Measurements from ENCODE around the gene PLD1. TPM values are rescaled to one million over a fixed set of nuclear protein-coding genes. Genes with fewer than 3 reads are reported as not detected.
A peak's percentile ranks its signal among the peaks of the same experiment; 100 is the strongest.
"Not testable (repeated sequence)": the region's sequence is repeated elsewhere in the genome, so short reads cannot be mapped to it uniquely, and the experiment has no call there.

Gene PLD1
- total RNA-seq, 6 experiments from 2014 or later: 13.3 to 29.9 (median 18.5) TPM

- no peak for TF ChIP-seq POLR2A (IDR thresholded peaks at IDR 0.05)
- TF ChIP-seq, protein P1, sequence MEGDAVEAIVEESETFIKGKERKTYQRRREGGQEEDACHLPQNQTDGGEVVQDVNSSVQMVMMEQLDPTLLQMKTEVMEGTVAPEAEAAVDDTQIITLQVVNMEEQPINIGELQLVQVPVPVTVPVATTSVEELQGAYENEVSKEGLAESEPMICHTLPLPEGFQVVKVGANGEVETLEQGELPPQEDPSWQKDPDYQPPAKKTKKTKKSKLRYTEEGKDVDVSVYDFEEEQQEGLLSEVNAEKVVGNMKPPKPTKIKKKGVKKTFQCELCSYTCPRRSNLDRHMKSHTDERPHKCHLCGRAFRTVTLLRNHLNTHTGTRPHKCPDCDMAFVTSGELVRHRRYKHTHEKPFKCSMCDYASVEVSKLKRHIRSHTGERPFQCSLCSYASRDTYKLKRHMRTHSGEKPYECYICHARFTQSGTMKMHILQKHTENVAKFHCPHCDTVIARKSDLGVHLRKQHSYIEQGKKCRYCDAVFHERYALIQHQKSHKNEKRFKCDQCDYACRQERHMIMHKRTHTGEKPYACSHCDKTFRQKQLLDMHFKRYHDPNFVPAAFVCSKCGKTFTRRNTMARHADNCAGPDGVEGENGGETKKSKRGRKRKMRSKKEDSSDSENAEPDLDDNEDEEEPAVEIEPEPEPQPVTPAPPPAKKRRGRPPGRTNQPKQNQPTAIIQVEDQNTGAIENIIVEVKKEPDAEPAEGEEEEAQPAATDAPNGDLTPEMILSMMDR (IDR thresholded peaks at IDR 0.05): no peak
- H3K36me3 ChIP-seq: no peaks in the 10 kb centered on the region
- no peak for DNase-seq
- intact Hi-C loops (cut with DNase I): no loop called here
- no peaks in the 10 kb centered on the region for H3K27me3 ChIP-seq
- H3K4me1 ChIP-seq: peaks cover 0 to 19% (median 0%) of the 10 kb centered on the region in 4 donors
- H3K27ac ChIP-seq: no peak overlapping the region
- 95% methylated on average over 1 of the region's 1 CpG for WGBS (ENCODE audit: insufficient coverage, low coverage, low lambda C conversion rate, missing lambda C conversion rate)
- H3K9me3 ChIP-seq: no peaks in the 10 kb centered on the region
- ATAC-seq: no peak
- H3K4me3 ChIP-seq: no peak overlapping the region
These were observed 115.4 kb downstream of the PLD1 start for GRCh38 chr3:171694888-171695287.

GRCh38 chr3:171692551-171692950 is 117.7 kb downstream of the PLD1 start:
- H3K27ac ChIP-seq; H3K9me3 ChIP-seq; H3K27me3 ChIP-seq; H3K4me3 ChIP-seq; intact Hi-C loops (cut with DNase I); DNase-seq; ATAC-seq; H3K36me3 ChIP-seq: not testable (repeated sequence)
- H3K4me1 ChIP-seq: peaks cover 0 to 19% (median 0%) of the 10 kb centered on the region in 4 donors
- 89% methylated on average over 9 of the region's 9 CpGs for WGBS (ENCODE audit: insufficient coverage, low coverage, low lambda C conversion rate, missing lambda C conversion rate)

DNA sequence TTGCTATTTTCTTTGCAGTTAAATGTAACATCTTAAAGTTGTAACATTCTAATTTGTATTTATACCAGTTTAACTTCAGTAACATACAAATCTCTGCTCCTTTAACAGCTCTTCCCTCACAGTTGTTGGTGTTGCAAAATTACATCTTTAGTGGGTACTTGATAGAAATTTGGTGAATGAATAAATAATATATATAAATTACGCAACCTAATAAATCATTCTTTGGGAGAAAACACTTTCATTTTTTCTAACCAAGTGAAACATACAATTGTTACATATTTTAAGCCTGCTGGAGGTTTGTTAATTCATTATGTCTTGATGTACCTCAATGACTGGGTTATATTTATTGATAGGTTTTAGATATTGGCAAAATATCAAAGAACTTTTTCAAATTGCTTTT is 118.8 kb downstream of the PLD1 start:
- no peak overlapping the region for H3K27ac ChIP-seq
- 100% methylated on average over 1 of the region's 1 CpG for WGBS (ENCODE audit: insufficient coverage, low coverage, low lambda C conversion rate, missing lambda C conversion rate)
- no peak for TF ChIP-seq POLR2A (IDR thresholded peaks at IDR 0.05)
- TF ChIP-seq, protein P1 (IDR thresholded peaks at IDR 0.05): no peak
- DNase-seq (no peak), ATAC-seq (no peak)
- intact Hi-C loops (cut with DNase I): no loop called here
- no peaks in the 10 kb centered on the region for H3K27me3 ChIP-seq
- no peaks in the 10 kb centered on the region for H3K9me3 ChIP-seq
- H3K4me3 ChIP-seq: no peak overlapping the region
- peaks cover 0 to 16% (median 0%) of the 10 kb centered on the region in 4 donors for H3K4me1 ChIP-seq
- no peaks in the 10 kb centered on the region for H3K36me3 ChIP-seq

DNA sequence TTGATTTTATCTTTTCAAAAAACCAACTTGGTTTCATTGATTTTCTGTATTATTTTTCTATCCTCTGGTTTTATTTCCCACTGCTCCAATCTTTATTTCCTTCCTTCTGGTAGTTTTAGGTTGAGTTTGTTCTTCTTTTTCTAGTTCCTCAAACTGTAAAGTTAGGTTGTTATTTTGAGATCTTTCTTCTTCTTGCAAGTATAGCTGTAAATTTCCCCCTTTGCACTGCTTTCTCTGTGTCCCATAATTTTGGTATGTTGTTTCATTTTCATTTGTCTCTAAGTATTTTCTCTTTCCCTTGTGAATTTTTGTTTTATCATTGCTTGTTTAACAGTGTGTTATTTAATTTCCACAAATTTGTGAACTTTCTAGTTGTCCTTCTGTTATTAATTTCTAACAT is 120.0 kb downstream of the PLD1 start:
- Histone ChIP-seq H3K36me3 (no peaks in the 10 kb centered on the region), H3K9me3 (no peaks in the 10 kb centered on the region), H3K4me3 (no peak overlapping the region), H3K4me1 (peaks cover 0 to 5% (median 0%) of the 10 kb centered on the region in 4 donors), H3K27me3 (no peaks in the 10 kb centered on the region), H3K27ac (no peak overlapping the region)
- DNase-seq: no peak
- peak in 1 of 4 donors; percentile 49 for ATAC-seq
- intact Hi-C loops (cut with DNase I): no loop called here
- TF ChIP-seq POLR2A (IDR thresholded peaks at IDR 0.05): no peak
- TF ChIP-seq, protein P1 (IDR thresholded peaks at IDR 0.05): no peak

DNA sequence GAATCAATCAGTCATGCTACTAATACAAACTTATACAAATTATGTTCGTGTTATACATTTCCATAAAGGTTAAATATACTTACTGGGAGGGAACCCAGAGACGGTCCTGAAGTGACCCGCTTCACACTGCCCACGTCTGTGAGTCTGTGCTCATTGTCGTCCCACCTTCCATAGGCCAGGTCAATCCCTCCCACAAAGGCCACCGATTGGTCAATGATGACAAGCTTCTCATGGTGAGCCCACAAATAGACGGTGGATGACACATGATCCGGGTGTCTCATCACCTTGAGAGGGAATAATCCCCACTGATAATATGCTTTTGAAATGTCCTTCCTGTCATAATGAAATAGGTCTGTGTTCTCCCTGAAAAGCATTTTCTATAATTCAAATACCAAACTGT is 121.7 kb downstream of the PLD1 start:
- TF ChIP-seq, protein P1 (IDR thresholded peaks at IDR 0.05): no peak
- TF ChIP-seq POLR2A (IDR thresholded peaks at IDR 0.05): no peak
- ATAC-seq (no peak), DNase-seq (no peak)
- Histone ChIP-seq H3K27me3 (no peaks in the 10 kb centered on the region), H3K36me3 (no peaks in the 10 kb centered on the region), H3K27ac (no peak overlapping the region), H3K9me3 (no peaks in the 10 kb centered on the region), H3K4me1 (no peaks in the 10 kb centered on the region), H3K4me3 (no peak overlapping the region)
- 92% methylated on average over 6 of the region's 8 CpGs for WGBS (ENCODE audit: insufficient coverage, low coverage, low lambda C conversion rate, missing lambda C conversion rate)
- intact Hi-C loops (cut with DNase I): no loop called here

All from right lobe of liver (tissue), 6 donors.